HUES64 (cell line): ENCODE results near the gene SLC25A46.
"Not testable (repeated sequence)": the region's sequence is repeated elsewhere in the genome, so short reads cannot be mapped to it uniquely, and the experiment has no call there.

Experiments
- H3K27ac ChIP-seq: 2 replicates; pipeline ENCODE4 v1.7.0; 2013; ENCODE audit warnings: low read depth, low read length, inconsistent platforms
- H3K27me3 ChIP-seq: 2 replicates; pipeline ENCODE4 v1.6.1; 2013; ENCODE audit warnings: mild to moderate bottlenecking, low read length; ENCODE audit not compliant: insufficient read depth
- H3K36me3 ChIP-seq: 2 replicates; pipeline ENCODE4 v1.6.1; 2013; ENCODE audit warnings: mild to moderate bottlenecking, low read length; ENCODE audit not compliant: insufficient read depth
- H3K4me1 ChIP-seq: 2 replicates; pipeline ENCODE4 v1.6.1; 2013; ENCODE audit warnings: mild to moderate bottlenecking, low read length, moderate library complexity; ENCODE audit not compliant: insufficient read depth
- H3K4me3 ChIP-seq: 2 replicates; pipeline ENCODE4 v1.5.1; 2013; ENCODE audit warnings: mild to moderate bottlenecking, low read length, moderate library complexity
- H3K9ac ChIP-seq: 2 replicates; pipeline ENCODE4 v1.6.1; 2013; ENCODE audit warnings: mild to moderate bottlenecking, low read depth, low read length
- H3K9me3 ChIP-seq: 2 replicates; pipeline ENCODE4 v1.6.1; 2013; ENCODE audit warnings: low read depth, low read length; ENCODE audit not compliant: insufficient read depth
- WGBS: fragments of 150-250, 120-280 bp; methylation state at CpG from one replicate; pipeline ENCODE4 v1.1.7; 2013; ENCODE audit warnings: missing lambda C conversion rate; 5-methylcytosine and 5-hydroxymethylcytosine counted together

The SLC25A46 gene

GRCh38 chr5:110757118-110757729 lies 18.4 kb downstream of the SLC25A46 start:
- Histone ChIP-seq H3K4me1 (0 out of 2 replicates have a peak, but pooled peaks cover 2% of the 10 kb centered on the region), H3K27me3 (no peaks in the 10 kb centered on the region), H3K27ac (no peak overlapping the region), H3K4me3 (no peak overlapping the region), H3K9me3 (no peaks in the 10 kb centered on the region), H3K9ac (no peak overlapping the region), H3K36me3 (peaks cover 55% of the 10 kb centered on the region)
- 71% methylated on average over 2 of the region's 4 CpGs for WGBS

- Histone ChIP-seq H3K4me1 (no peaks in the 10 kb centered on the region), H3K9me3 (no peaks in the 10 kb centered on the region), H3K27me3 (no peaks in the 10 kb centered on the region), H3K36me3 (peaks cover 61% of the 10 kb centered on the region), H3K27ac (no peak overlapping the region), H3K4me3 (no peak overlapping the region), H3K9ac (no peak overlapping the region)
- WGBS, result 92% methylated on average over 1 of the region's 1 CpG
Observed at GRCh38 chr5:110760158-110760557, 21.4 kb downstream of the SLC25A46 start.

GRCh38 chr5:110768138-110768860 lies 29.5 kb downstream of the SLC25A46 start:
- Histone ChIP-seq H3K27me3 (no peaks in the 10 kb centered on the region), H3K9ac (no peak overlapping the region), H3K27ac (no peak overlapping the region), H3K9me3 (no peaks in the 10 kb centered on the region), H3K4me3 (no peak overlapping the region), H3K4me1 (no peaks in the 10 kb centered on the region), H3K36me3 (0 out of 2 replicates have a peak, but pooled peaks cover under 1% of the 10 kb centered on the region)
- 95% methylated on average over 4 of the region's 4 CpGs for WGBS

- WGBS, result 79% methylated on average over 2 of the region's 5 CpGs
- no peaks in the 10 kb centered on the region for H3K9me3 ChIP-seq
- no peaks in the 10 kb centered on the region for H3K36me3 ChIP-seq
- no peak overlapping the region for H3K4me3 ChIP-seq
- no peaks in the 10 kb centered on the region for H3K27me3 ChIP-seq
- H3K9ac ChIP-seq, result no peak overlapping the region
- no peaks in the 10 kb centered on the region for H3K4me1 ChIP-seq
- H3K27ac ChIP-seq, result no peak overlapping the region
Observed at GRCh38 chr5:110769000-110769681, 30.3 kb downstream of the SLC25A46 start.

- H3K9me3 ChIP-seq, result no peaks in the 10 kb centered on the region
- no peak overlapping the region for H3K4me3 ChIP-seq
- H3K27ac ChIP-seq, result no peak overlapping the region
- H3K9ac ChIP-seq, result no peak overlapping the region
- no peaks in the 10 kb centered on the region for H3K36me3 ChIP-seq
- no peaks in the 10 kb centered on the region for H3K4me1 ChIP-seq
- no peaks in the 10 kb centered on the region for H3K27me3 ChIP-seq
Observed at GRCh38 chr5:110770286-110770685, 31.5 kb downstream of the SLC25A46 start.

- Histone ChIP-seq H3K9ac (no peak overlapping the region), H3K4me1 (no peaks in the 10 kb centered on the region), H3K27me3 (no peaks in the 10 kb centered on the region), H3K36me3 (no peaks in the 10 kb centered on the region), H3K9me3 (no peaks in the 10 kb centered on the region), H3K27ac (no peak overlapping the region), H3K4me3 (no peak overlapping the region)
Observed at GRCh38 chr5:110784901-110785300, 46.1 kb downstream of the SLC25A46 start.

GRCh38 chr5:110785356-110785755 lies 46.5 kb downstream of the SLC25A46 start:
- no peaks in the 10 kb centered on the region for H3K4me1 ChIP-seq
- no peaks in the 10 kb centered on the region for H3K9me3 ChIP-seq
- H3K36me3 ChIP-seq, result no peaks in the 10 kb centered on the region
- no peak overlapping the region for H3K9ac ChIP-seq
- H3K27ac ChIP-seq, result no peak overlapping the region
- 100% methylated on average over 1 of the region's 1 CpG for WGBS
- H3K4me3 ChIP-seq, result no peak overlapping the region
- H3K27me3 ChIP-seq, result no peaks in the 10 kb centered on the region

- not testable (repeated sequence) for H3K36me3 ChIP-seq, H3K27me3 ChIP-seq, H3K4me1 ChIP-seq, H3K4me3 ChIP-seq, H3K27ac ChIP-seq, H3K9ac ChIP-seq, H3K9me3 ChIP-seq
- 100% methylated on average over 1 of the region's 3 CpGs for WGBS
Observed at GRCh38 chr5:110788006-110788405, 49.2 kb downstream of the SLC25A46 start.

- Histone ChIP-seq H3K4me3 (no peak overlapping the region), H3K4me1 (no peaks in the 10 kb centered on the region), H3K36me3 (no peaks in the 10 kb centered on the region), H3K27ac (no peak overlapping the region), H3K27me3 (no peaks in the 10 kb centered on the region), H3K9me3 (no peaks in the 10 kb centered on the region), H3K9ac (no peak overlapping the region)
- WGBS, result no CpG with 5 or more reads among the region's 1 CpG
Observed at GRCh38 chr5:110790673-110791072, 51.9 kb downstream of the SLC25A46 start.

- no peaks in the 10 kb centered on the region; the same call in 1 of the 2 replicates for H3K9me3 ChIP-seq
- no peaks in the 10 kb centered on the region for H3K27me3 ChIP-seq
- H3K4me3 ChIP-seq, result no peak overlapping the region
- H3K36me3 ChIP-seq, result no peaks in the 10 kb centered on the region
- WGBS, result no CpG with 5 or more reads among the region's 1 CpG
- H3K4me1 ChIP-seq, result no peaks in the 10 kb centered on the region
- no peak overlapping the region for H3K9ac ChIP-seq
- H3K27ac ChIP-seq, result no peak overlapping the region
Observed at GRCh38 chr5:110802998-110803397, 64.2 kb downstream of the SLC25A46 start.

GRCh38 chr5:110803467-110804326 lies 64.9 kb downstream of the SLC25A46 start:
- no peaks in the 10 kb centered on the region for H3K36me3 ChIP-seq
- H3K27ac ChIP-seq, result no peak overlapping the region
- H3K27me3 ChIP-seq, result no peaks in the 10 kb centered on the region
- H3K9me3 ChIP-seq, result no peaks in the 10 kb centered on the region; the same call in 1 of the 2 replicates
- no peak overlapping the region for H3K4me3 ChIP-seq
- H3K9ac ChIP-seq, result no peak overlapping the region
- WGBS, result 92% methylated on average over 1 of the region's 1 CpG
- no peaks in the 10 kb centered on the region for H3K4me1 ChIP-seq
